Amygdala (tissue), 56 donors: ENCODE results near the gene NELFA.
"Not testable (repeated sequence)": the region's sequence is repeated elsewhere in the genome, so short reads cannot be mapped to it uniquely, and the experiment has no call there.

Experiments
- DNase-seq, 56 donors: peaks; one replicate each; lab custom pipeline; 2025; lab: John Stamatoyannopoulos, UW

NELFA gene

DNA sequence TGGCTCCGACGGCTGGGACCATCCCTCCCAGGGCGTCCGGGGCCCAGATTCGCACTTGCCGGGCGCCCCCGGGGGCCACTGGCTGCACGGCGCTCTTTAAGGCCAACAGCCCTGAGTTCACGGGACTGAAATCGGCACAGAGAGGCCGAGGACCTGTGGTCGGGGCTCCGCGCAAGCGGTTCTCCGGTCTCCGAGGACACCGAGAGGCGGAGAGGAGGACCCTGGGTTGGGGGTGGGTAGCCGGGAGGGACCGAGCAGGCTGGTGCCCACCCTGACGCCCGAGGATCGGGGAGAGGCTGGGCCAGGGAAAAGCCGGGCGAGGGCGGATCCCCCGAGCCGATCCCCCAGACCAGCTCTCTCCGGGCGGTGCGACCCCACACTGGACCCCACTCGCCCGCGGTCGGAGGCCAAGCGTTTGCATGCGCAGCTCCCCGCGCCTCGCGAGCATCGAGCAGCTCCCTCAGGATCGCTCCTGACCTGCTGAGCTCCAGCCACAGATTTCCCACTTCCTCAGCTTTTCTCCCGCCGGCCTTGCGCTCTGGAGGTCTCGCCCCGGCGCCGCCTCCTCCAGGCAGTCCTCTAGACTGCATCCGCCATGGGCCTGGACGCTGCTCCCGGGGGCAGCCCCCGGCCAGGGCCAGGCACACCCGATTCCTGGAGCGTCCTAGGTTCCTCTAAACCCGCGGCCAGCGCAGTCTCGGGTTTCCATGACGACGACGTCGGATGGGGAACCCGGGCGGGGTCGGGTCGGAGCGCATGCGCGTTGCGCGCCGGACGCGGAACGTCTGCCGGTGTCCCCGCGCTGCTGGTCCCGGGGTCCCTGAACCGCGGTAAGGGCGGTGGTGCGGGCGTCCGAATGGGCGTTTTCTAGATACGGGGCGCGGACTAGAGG is 32.7 kb upstream of the NELFA start:
- DNase-seq = peak in 54 of 56 donors; percentile 27 to 88 (median 70)

DNA sequence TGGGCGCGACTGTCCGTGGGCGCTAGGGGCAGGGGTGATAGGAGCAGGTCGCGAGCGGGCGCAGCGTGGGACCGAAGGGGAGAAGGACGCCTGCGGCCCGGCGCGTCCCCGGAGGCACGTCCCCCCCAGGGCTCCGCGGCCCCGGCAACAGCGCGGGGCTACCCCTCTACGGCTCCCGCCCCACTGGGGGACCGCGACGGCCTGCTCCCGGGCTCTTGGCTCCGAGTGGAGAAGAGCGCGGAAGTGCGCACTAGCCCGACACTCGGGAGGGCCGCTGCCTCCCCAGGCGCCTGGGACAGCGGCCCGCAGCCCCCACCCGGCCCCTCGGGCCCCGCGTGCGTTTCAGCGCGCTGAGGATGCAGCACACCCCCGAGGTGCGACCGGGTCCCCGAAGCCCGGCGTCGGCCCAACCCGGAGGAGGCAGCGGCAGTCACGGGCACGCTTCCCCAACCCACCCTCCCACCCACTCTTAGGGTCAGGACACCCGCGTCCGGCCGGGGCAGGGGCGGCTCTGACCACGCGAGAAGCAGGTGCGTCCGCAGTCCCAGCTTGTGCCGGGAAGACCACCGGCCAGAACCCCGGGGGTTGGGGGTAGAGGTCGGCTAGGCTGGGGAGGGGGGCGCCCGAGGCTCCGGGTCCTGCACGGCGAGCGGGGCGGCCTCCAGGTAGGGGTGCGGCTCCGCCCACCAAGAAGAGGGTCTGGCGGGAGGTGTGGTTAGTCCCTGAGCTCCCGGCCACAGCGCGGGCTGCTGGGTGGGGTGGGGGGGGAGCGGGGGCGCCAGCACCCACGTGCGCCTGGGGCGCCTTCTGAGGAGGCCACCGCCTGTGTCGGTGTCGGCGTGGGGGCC is 31.8 kb upstream of the NELFA start:
- DNase-seq = no peak

DNA sequence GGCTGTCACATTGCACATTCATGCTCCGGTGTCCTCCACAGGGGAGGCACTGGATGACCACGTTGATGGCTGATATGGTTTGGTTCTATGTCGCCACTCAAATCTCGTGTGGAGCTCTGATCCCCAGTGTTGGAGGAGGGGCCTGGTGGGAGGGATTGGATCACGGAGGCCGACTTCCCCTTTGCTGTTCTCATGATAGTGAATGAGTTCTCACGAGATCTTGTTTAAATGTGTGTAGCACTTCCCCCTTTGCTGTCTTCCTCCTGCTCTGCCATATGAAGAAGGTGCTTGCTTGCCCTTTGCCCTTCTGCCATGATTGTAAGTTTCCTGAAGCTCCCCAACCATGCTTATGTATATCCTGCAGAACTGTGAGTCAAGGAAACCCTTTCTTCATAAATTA is 28.1 kb upstream of the NELFA start:
- no peak for DNase-seq

DNA sequence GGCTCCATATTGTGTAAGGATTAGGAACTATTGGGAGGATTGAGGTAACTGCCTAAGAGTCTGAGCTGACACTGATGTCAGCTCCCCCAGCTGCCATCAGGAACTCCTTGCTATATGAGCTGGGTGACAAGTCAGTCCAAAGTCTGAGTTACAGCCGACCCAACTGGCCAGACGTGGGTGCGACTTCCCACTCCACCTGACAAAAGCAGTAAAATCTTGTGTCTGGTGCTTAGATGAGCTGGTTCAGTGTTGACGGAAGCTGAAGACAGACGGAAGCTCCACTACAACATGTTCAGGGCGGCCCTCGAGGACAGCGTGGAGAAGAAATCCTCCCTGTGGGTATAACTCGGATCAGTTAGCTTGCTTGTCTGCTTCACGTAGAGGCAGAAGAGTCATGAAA is 27.6 kb upstream of the NELFA start:
- no peak for DNase-seq

DNA sequence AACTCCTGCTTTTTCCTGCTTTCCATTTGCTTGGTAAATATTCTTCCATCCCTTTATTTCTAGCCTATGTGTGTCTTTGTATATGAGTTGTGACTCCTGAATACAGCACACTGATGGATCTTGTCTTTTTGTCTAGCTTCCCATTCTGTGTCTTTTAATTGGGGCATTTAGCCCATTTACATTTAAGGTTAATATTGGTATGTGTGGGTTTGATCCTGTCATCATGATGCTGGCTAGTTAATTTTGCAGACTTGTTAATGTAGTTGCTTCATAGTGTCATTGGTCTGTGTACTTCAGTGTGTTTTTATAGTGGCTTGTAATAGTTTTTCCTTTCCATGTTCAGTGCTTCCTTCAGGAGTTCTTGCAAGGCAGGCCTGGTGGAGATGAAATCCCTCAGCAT is 22.4 kb upstream of the NELFA start:
- DNase-seq = not testable (repeated sequence)

DNA sequence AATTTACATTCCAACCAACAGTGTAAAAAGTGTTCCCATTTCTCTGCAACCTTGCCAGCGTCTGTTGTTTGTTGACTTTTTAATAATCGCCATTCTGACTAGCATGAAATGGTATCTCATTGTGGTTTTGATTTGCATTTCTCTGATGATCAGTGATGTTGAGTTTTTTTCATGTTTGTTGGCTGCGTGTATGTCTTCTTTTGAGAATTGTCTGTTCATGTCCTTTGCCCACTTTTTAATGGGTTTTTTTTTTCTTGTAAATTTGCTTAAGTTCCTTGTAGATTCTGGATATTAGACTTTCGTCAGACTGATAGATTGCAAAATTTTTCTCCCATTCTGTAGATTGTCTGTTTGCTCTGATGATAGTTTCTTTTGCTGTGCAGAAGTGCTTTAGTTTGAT is 18.3 kb upstream of the NELFA start:
- DNase-seq = not testable (repeated sequence)

DNA sequence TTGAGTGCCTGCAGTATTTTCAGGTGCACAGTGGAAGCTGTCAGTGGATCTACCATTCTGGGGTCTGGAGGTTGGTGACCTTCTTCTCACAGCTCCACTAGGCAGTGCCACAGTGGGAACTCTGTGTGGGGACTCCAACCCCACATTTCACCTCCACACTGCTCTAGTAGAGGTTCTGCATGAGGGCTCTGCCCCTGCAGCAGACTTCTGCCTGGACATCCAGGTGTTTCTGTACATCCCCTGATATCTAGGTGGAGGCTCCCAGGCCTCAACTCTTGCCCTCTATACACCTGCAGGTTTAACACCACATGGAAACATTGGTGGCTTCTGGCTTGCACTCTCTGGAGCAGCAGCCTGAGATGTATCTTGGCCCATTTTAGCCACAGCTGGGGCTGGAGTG is 17.0 kb upstream of the NELFA start:
- DNase-seq = no peak

DNA sequence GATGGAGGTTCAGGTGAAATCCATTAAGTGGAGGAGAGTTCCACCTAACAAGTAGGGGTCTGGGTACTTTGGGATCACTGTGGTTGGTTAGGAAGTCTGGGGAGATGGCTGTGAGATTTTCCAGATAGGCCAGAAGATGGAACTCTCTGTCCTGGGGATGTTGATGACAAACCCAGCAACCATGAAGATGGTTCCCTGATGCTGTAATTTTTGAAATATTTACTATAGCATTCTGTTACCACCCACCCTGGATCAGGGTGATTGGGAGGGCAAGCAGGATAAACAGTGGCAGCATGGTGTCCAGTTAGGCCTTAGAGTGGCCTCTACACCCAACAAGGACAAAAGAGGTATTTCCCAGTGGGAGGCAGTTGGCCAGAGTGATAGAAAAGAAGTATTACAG is 15.9 kb upstream of the NELFA start:
- DNase-seq = no peak

DNA sequence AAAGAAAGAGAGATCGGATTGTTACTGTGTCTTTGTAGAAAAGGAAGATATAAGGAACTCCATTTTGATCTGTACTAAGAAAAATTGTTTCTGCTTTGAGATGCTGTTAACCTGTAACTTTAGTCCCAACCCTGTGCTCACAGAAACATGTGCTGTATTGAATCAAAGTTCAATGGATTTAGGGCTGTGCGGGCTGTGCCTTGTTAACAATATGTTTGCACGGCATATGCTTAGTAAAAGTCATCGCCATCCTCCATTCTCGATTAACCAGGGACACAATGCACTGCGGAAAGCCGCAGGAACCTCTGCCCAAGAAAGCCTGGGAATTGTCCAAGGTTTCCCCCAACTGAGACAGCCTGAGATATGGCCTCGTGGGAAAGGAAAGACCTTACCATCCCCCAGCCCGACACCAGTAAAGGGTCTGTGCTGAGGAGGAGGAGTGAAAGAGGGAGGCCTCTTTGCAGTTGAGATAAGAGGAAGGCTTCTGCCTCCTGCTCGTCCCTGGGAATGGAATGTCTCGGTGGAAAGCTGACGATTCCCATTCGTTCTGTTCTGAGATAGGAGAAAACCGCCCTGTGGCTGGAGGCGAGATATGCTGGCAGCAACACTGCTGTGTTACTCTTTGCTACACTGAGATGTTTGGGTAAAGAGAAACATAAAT is 12.7 kb upstream of the NELFA start:
- DNase-seq = not testable (repeated sequence)

DNA sequence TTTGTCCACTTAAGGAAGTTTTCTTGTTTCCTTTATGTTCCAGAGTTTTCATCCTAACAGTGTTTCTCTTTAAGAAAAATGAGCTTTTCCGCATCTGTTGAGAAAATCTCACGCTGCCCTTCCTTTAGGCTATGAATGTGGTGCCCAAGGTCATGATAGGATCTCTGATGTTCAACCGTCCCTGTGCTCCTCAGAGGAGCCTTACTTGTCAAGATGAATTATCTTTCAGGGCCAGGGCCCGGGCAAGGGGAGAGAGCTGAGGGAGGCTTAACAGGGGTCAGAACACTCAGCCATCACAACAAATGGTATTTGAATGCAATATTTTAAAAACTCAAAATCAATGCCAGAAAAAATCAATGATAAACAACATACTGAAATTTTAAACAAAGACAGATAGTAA is 6.2 kb upstream of the NELFA start:
- no peak for DNase-seq

DNA sequence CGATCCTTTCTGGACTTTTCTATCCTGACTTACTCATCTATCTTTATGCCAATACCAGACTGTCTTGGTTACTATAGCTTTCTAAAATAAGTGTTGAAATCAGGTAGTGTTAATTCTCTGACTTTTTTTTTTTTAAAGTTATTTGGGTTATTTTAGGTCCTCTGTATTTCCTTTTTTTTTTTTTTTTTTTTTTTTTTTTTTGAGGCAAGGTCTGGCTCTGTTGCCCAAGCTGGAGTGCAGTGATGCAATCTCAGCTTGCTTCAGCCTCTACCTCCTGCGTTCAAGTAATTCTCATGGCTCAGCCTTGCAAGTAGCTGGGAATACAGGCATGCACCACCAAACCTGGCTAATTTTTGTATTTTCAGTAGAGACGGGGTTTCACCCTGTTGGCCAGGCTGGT is 2.8 kb upstream of the NELFA start:
- no peak for DNase-seq

DNA sequence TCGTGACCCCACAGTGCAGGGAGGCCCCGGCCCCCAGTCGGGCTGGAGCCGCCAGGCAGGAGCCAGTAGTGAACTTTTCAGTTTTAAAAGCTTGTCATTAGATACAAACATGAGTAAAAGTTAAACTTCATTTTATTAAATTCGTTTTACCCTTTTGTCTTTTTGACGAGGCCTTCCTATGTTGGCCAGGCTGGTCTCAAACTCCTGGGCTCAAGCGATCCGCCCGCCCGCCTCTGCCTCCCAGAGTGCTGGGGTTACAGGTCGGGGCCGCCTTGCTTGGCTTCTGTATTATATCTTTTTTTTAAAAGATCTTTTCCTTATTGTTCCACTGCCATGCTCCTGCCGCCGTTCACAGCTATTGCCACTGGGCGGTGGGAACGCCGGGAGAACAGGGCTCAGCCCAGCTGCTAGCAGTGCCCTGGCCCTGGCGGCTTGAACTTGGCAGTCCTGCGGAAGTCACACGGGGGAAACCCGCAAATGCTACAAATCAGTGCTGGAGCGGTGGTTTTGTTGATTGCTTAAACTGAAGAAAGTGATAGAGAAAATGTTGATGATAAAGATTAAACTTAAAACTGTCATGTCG is 968 bp upstream of the NELFA start:
- DNase-seq = peak in 35 of 56 donors; percentile 9 to 72 (median 43)

DNA sequence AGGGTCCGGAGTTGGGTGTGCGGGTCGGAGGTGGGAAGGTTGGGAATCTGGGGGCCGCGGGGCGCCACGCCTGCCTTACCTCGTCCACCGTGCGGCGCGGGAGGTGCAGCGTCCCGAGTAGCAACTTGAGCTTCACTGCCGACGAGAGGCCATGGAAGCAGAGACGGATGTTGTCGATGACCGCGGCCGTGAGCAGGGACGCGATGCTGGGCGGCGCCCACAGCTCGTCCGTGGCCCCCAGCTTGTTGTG is 178 bp downstream of the NELFA start:
- DNase-seq = no peak

DNA sequence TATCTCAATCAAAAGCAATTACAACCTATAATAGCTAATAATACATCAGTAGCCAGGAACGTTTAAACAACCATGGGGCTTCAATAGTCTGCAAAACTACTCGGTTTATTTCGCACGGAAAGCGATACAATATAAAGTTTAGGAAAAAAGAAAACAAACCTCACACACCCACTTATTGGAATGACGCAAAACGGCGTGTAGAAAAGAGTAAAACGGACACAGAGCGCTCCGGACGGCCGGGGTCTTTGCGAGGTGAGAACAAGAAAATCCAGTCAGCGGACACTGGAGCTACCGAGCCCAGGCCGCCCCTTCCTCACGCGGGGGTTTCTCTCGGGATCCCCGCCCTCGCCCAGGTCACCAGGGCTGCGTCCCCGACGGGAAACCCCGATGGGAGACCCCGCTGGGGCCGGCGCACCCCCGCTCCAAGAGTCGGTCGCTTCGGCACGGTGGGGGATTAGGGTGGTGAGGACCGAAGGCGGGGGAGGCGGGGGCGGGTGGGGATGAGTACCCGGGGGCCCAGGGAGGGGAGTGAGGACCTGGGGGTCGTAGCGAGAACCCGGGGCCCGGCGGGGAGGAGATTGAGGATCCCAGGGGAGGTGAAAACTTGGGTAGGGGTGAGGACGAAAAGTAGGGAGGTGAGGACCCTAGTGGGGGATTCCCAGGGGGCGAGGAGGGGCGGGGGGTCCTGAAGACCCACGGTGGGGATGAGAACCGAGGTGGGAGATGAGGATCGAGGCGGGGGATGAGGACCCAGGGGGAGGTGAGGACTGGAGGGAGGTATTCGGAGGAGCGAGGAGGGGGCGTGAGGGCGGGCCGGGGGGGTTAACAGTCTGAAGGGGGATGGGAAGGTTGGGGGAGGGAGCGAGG is 737 bp downstream of the NELFA start:
- DNase-seq = no peak

DNA sequence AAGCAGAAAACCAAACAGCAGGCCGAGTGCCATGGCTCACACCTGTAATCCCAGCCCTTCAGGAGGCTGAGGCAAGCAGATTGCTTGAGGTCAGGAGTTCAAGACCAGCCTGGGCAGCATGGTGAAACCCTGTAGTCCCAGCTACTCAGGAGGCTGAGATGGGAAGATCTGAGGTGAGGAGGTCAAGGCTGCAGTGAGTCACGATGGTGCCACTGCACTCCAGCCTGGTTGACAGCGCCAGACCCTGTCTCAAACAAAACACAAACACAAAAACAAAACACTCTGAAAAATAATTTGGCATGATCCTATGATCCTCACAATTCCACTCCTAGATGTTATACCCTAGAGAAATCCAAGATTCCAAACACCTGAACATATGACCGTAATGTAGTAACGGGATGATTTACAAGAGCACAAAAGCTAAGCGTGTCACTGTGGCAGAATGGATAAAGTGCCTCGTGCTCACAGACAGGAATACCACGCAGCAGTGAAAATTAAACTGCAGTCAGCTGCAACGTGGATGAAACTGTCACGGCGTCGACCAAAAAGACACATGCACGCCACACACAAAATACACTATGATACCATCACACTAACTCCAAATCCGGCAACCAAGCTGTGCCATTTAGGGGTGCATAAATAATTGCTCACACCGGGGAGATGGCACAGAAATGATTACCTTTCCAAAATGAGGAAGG is 1.7 kb downstream of the NELFA start:
- DNase-seq = no peak

DNA sequence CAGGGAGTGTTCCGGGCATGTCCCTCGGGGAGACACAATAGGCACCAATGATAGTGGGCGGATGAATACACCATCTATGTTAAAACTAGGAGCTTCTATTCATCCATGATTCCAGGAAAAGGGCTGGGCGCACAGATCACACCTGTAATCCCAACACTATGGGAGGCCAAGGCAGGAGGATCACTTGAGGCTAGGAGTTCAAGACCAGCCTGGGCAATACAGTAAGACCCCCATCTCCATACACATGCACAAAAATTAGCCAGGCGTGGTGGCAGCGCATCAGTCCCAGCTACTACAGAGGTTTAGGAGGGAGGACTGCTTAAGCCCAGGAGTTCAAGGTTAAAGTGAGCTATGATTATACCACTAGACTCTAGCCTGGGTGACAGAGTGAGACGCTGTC is 2.4 kb downstream of the NELFA start:
- no peak for DNase-seq

DNA sequence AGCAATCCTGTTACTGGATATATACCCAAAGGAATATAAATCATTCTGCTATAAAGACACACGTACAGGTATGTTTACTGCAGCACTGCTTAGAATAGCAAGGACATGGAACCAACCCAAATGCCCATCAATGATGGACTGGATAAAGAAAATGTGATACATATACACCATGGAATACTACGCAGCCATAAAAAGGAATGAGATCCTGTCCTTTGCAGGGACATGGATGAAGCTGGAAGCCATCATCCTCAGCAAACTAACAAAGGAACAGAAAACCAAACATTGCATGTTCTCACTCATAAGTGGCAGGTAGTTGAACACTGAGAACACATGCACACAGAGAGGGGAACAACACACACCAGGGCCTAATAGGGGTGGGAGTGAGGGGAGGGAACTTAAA is 5.4 kb downstream of the NELFA start:
- not testable (repeated sequence) for DNase-seq

DNA sequence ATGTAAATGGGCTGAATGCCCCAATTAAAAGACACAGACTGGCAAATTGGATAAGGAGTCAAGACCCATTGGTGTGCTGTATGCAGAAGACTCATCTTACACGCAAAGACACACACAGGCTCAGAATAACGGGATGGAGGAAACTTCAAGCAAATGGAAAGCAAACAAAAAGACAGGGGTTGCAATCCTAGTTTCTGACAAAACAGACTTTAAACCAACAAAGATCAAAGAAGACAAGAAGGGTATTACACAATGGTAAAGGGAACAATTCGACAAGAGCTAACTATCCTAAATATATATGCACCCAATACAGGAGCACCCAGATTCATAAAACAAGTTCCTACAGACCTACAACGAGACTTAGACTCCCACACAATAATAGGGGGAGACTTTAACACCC is 9.5 kb downstream of the NELFA start:
- DNase-seq = not testable (repeated sequence)

DNA sequence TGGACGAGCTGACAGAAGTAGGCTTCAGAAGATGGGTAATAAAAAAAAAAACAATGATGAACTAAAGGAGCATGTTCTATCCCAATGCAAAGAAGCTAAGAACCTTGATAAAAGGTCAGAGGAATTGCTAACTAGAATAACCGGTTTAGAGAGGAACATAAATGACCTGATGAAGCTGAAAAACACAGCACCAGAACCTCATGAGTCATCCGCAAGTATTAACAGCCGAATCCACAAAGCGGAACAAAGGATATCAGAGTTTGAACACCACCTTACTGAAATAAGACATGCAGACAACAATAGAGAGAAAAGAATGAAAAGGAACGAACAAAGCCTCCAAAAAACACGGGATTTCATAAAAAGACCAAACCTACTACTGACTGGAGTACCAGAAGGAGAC is 10.5 kb downstream of the NELFA start:
- DNase-seq = no peak

DNA sequence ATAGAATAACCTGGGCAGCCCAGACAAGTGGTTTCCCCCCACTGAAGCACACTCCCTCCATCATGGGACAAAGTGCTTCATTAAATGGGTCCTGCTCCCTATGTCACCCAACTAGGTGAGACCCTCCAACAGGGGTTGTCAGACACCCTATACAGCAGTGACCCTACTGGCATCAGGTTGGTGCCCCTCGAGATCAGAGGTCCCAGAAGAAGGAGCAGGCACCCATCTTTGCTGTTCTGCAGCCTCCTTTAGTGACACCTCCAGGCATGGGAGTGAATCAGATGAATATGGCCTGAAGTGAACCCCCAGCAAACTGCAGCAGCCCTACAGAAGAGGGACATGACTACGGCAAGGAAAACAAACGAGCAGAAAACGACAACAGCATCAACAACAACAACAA is 11.1 kb downstream of the NELFA start:
- no peak for DNase-seq
